ENCODE measurements around the gene CNTNAP2. TPM values are rescaled to one million over a fixed set of nuclear protein-coding genes. Genes with fewer than 3 reads are reported as not detected.

Gene CNTNAP2
- total and polyA plus RNA-seq, 2 of the 8 experiments (the other 6 are each of a cell fraction or from before 2014, with no cell fraction given): 27.9 to 71.0 TPM

- TF ChIP-seq, protein P1, sequence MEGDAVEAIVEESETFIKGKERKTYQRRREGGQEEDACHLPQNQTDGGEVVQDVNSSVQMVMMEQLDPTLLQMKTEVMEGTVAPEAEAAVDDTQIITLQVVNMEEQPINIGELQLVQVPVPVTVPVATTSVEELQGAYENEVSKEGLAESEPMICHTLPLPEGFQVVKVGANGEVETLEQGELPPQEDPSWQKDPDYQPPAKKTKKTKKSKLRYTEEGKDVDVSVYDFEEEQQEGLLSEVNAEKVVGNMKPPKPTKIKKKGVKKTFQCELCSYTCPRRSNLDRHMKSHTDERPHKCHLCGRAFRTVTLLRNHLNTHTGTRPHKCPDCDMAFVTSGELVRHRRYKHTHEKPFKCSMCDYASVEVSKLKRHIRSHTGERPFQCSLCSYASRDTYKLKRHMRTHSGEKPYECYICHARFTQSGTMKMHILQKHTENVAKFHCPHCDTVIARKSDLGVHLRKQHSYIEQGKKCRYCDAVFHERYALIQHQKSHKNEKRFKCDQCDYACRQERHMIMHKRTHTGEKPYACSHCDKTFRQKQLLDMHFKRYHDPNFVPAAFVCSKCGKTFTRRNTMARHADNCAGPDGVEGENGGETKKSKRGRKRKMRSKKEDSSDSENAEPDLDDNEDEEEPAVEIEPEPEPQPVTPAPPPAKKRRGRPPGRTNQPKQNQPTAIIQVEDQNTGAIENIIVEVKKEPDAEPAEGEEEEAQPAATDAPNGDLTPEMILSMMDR (IDR thresholded peaks at IDR 0.05; ENCODE audit: control extremely low read depth in 1 of 3, insufficient read depth in 1 of 3, low read depth in 1 of 3, low read length in 3 of 3): no peak
- TF ChIP-seq KDM1A (IDR thresholded peaks at IDR 0.05; ENCODE audit: borderline replicate concordance, low read length) (no peak), NANOG (IDR thresholded peaks at IDR 0.05; ENCODE audit: insufficient read depth, low read depth, low read length, poor library complexity, severe bottlenecking) (no peak)
Measured at GRCh38 chr7:146067880-146068279, 48.7 kb upstream of the CNTNAP2 start (continued).
